Transverse colon (tissue), 4 donors: ENCODE measurements around the gene CHSY3. TPM values are rescaled to one million over a fixed set of nuclear protein-coding genes. Genes with fewer than 3 reads are reported as not detected.

Source experiments
- DNase-seq: peaks from one replicate; pipeline ENCODE4 v3.0.0-alpha.2; 2019
- H3K27ac ChIP-seq, 4 donors: fragments of 200-600 bp; sonication (generic); 2 replicates each; pipeline ENCODE4 v1.5.1; 2016 to 2018; ENCODE audit warnings: inconsistent platforms in 4 of 4
- H3K27me3 ChIP-seq: fragments of 200-600 bp; sonication (generic); 2 replicates; pipeline ENCODE4 v1.5.1; 2017; ENCODE audit warnings: inconsistent platforms
- H3K36me3 ChIP-seq, 4 donors: fragments of 200-600 bp; sonication (generic); 2 replicates each; pipeline ENCODE4 v1.5.1; 2017 to 2019; ENCODE audit warnings: inconsistent platforms in 4 of 4
- H3K4me1 ChIP-seq, 4 donors: fragments of 200-600 bp; sonication (generic); 2 replicates each; pipeline ENCODE4 v1.5.1; 2017 to 2020; ENCODE audit warnings: inconsistent platforms in 4 of 4
- H3K4me3 ChIP-seq, 4 donors: fragments of 200-600 bp; sonication (generic); 1 replicate in 1 of 4; 2 replicates in 3 of 4; pipeline versions ENCODE4 v1.5.1 to v1.6.1; 2017 to 2019; ENCODE audit warnings: inconsistent platforms in 4 of 4
- H3K9me3 ChIP-seq, 2 donors: fragments of 200-600 bp; sonication (generic); 2 replicates each; pipeline ENCODE4 v1.5.1; 2017 to 2019; ENCODE audit warnings: inconsistent platforms in 2 of 2
- EP300 ChIP-seq: sonication (generic); formaldehyde crosslinking; IDR thresholded peaks from one replicate; pipeline ENCODE4 v1.6.1; 2017; ENCODE audit warnings: antibody characterized with exemption, low read depth
- POLR2A ChIP-seq: fragments of 450-650 bp; IDR thresholded peaks from one replicate; pipeline ENCODE4 v1.6.1; 2016; ENCODE audit warnings: antibody characterized with exemption, mild to moderate bottlenecking, moderate library complexity
- POLR2AphosphoS5 ChIP-seq, 3 donors: sonication (generic); formaldehyde crosslinking; IDR thresholded peaks; one replicate each; pipeline ENCODE4 v1.6.1; 2016; ENCODE audit warnings: antibody characterized with exemption in 3 of 3
- WGBS, 2 donors: methylation state at CpG; one replicate each; pipeline ENCODE4 v1.1.5; 2018; ENCODE audit warnings: low coverage in 1 of 2; 5-methylcytosine and 5-hydroxymethylcytosine counted together
- in situ Hi-C, 4 donors: fragments of 200-750 bp; cut with MboI; loops; one replicate each; pipeline versions ENCODE4 v1.15.0 to v1.15.1; 2017; ENCODE audit warnings: low sequenced_read_pairs in 3 of 4, low pct_ligation_motif_present in 1 of 4, low pct_unique_long_range_greater_than_20kb in 1 of 4
- intact Hi-C: fragments of 100-400 bp; cut with DNase I; formaldehyde crosslinking; loops from one replicate; pipeline ENCODE4 v1.15.1; 2023; ENCODE audit warnings: low total_unique reads
- total RNA-seq, 4 donors: library from RNA; depleted of rRNA; stranded (reverse); fragments of >200 nt; gene quantifications; one replicate each; pipeline ENCODE4 v1.1.0, GENCODE V29; 2016
- TF ChIP-seq, protein P1 (sequence below), 5 experiments: fragments of 200-600 bp in 3 of 5; fragments of 450-650 bp in 2 of 5; sonication (generic) in 3 of 5; IDR thresholded peaks; 1 replicate in 2 of 5; 2 replicates in 3 of 5; pipeline ENCODE4 v1.5.1; 2016 to 2017; ENCODE audit warnings: antibody characterized with exemption in 5 of 5, inconsistent platforms in 3 of 5, mild to moderate bottlenecking in 2 of 5, moderate library complexity in 1 of 5

The CHSY3 gene
- total RNA-seq, 4 donors from 2014 or later = 0.27 to 0.79 (median 0.49) TPM

- in situ Hi-C loops = no loop called here
- WGBS, 2 donors = 94 to 100% methylated on average over 1 to 3 of the region's 4 CpGs
- no peaks in the 10 kb centered on the region for H3K27me3 ChIP-seq
- no peak for DNase-seq
- TF ChIP-seq, protein P1, sequence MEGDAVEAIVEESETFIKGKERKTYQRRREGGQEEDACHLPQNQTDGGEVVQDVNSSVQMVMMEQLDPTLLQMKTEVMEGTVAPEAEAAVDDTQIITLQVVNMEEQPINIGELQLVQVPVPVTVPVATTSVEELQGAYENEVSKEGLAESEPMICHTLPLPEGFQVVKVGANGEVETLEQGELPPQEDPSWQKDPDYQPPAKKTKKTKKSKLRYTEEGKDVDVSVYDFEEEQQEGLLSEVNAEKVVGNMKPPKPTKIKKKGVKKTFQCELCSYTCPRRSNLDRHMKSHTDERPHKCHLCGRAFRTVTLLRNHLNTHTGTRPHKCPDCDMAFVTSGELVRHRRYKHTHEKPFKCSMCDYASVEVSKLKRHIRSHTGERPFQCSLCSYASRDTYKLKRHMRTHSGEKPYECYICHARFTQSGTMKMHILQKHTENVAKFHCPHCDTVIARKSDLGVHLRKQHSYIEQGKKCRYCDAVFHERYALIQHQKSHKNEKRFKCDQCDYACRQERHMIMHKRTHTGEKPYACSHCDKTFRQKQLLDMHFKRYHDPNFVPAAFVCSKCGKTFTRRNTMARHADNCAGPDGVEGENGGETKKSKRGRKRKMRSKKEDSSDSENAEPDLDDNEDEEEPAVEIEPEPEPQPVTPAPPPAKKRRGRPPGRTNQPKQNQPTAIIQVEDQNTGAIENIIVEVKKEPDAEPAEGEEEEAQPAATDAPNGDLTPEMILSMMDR (IDR thresholded peaks at IDR 0.05) = no peak
- TF ChIP-seq POLR2AphosphoS5 (IDR thresholded peaks at IDR 0.05) (no peak), EP300 (no peak), POLR2A (no peak)
- H3K4me1 ChIP-seq = no peaks in the 10 kb centered on the region
- H3K36me3 ChIP-seq = no peaks in the 10 kb centered on the region
- no peak overlapping the region for H3K27ac ChIP-seq
- intact Hi-C loops = no loop called here
- no peak overlapping the region for H3K4me3 ChIP-seq
- no peaks in the 10 kb centered on the region for H3K9me3 ChIP-seq
These were observed 26.0 kb downstream of the CHSY3 start for GRCh38 chr5:129930221-129930620.

DNA sequence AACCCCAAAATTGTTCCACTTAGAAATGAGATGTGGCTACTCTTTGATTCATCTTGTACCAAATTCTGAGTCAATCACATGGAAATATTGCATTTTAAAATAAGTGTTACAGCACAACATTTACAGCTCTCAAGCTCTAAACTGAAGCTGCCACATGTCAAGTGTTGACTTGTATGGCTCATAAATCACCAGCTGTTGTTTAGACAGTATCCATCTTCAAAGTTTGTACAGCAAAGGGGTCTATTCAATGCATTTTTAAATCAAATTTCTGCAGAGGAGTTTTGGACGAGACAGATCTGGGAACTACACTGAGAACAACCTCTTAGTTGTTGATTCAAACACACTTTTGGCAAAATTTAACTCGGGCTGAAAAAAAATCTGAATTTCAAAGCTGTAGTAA, 31.4 kb downstream of the CHSY3 start:
- no peak for DNase-seq
- TF ChIP-seq POLR2A (no peak), POLR2AphosphoS5 (IDR thresholded peaks at IDR 0.05) (no peak), EP300 (no peak)
- TF ChIP-seq, protein P1 (IDR thresholded peaks at IDR 0.05) = no peak

DNA sequence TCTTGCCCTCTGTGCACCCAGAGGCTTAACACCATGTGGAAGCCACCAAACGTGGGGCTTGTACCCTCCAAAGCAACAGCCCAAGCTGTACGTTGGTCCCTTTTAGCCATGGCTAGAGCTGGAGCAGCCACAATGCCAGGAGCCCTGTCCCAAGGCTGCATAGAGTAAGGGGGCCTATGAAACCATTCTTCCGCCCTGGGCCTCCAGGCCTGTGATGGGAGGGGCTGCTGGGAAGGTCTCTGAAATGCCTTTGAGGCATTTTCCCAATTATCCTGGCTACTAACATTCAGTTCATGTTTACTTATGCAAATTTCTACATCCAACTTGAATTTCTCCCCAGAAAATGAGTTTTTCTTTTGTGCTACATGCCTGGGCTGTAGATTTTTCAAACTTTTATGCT, 33.8 kb downstream of the CHSY3 start:
- peaks cover 6 to 7% of the 10 kb centered on the region in 2 donors for H3K9me3 ChIP-seq
- intact Hi-C loops = no loop called here
- no peaks in the 10 kb centered on the region for H3K27me3 ChIP-seq
- H3K27ac ChIP-seq = no peak overlapping the region
- no peak for DNase-seq
- H3K4me3 ChIP-seq = no peak overlapping the region
- TF ChIP-seq, protein P1 (IDR thresholded peaks at IDR 0.05) = no peak
- TF ChIP-seq POLR2AphosphoS5 (IDR thresholded peaks at IDR 0.05) (no peak), EP300 (no peak), POLR2A (no peak)
- in situ Hi-C loops = no loop called here
- no peaks in the 10 kb centered on the region for H3K36me3 ChIP-seq
- no peaks in the 10 kb centered on the region for H3K4me1 ChIP-seq
- 85% methylated on average over 3 of the region's 3 CpGs; no CpG with 5 or more reads in 1 of the 2 donors for WGBS, 2 donors

More for the DNA sequence above, 31.4 kb downstream of the CHSY3 start:
- Histone ChIP-seq H3K27ac (no peak overlapping the region), H3K9me3 (peaks cover 6 to 7% of the 10 kb centered on the region in 2 donors), H3K27me3 (no peaks in the 10 kb centered on the region), H3K36me3 (no peaks in the 10 kb centered on the region), H3K4me1 (no peaks in the 10 kb centered on the region), H3K4me3 (no peak overlapping the region)
- intact Hi-C loops (no loop called here), in situ Hi-C loops (no loop called here)
- WGBS, 2 donors = 58 to 64% methylated on average over 2 of the region's 2 CpGs

DNA sequence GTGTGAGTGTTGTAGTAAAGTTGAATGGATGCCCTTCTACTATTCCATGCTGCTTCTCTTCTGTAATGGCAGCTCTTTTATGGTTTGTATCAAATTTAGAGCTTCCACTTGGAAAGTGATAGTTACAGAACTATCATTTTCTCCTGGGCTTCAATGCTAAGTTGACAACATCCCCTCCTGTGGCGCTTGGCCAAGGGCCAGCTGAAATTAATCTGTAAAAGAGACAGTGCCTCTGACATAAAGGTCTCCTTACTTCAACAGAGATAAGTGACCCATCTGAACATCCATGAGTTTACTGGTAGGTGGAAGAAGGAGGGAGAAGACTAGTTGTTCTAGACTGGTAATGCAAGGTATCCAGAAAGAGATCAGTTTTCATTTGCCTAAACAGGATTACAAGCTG, 39.7 kb downstream of the CHSY3 start:
- 29 to 96% methylated on average over 1 of the region's 1 CpG for WGBS, 2 donors
- no peak for DNase-seq
- in situ Hi-C loops = no loop called here

DNA sequence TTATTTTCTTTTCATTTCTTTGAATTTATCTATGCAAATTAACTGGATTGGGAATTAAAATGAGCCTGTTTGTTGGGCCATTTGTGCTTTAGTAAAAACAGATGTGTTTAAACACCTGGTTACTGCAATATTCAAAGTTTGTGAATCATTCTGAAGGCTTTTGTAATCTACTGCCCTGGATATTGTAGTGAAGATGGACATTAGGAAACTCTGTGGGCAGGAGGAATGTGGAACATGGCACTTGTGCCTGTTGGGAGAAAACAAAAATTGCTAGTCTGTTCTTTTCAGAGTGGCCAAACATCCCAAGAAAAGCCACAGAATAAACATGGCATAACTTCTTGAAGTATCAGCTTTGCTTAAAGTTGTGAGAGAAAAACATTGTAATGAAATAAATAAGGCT, 40.8 kb downstream of the CHSY3 start:
- H3K4me3 ChIP-seq = no peak overlapping the region
- intact Hi-C loops = no loop called here
- H3K4me1 ChIP-seq = no peaks in the 10 kb centered on the region
- in situ Hi-C loops = no loop called here
- no peak for DNase-seq
- no peak for TF ChIP-seq POLR2A
- TF ChIP-seq POLR2AphosphoS5 (IDR thresholded peaks at IDR 0.05) = no peak
- TF ChIP-seq EP300 = no peak
- TF ChIP-seq, protein P1 (IDR thresholded peaks at IDR 0.05) = no peak
- H3K36me3 ChIP-seq = no peaks in the 10 kb centered on the region
- no peak overlapping the region for H3K27ac ChIP-seq
- H3K27me3 ChIP-seq = no peaks in the 10 kb centered on the region
- H3K9me3 ChIP-seq = no peaks in the 10 kb centered on the region

More for the DNA sequence above, 39.7 kb downstream of the CHSY3 start:
- Histone ChIP-seq H3K27me3 (no peaks in the 10 kb centered on the region), H3K4me3 (no peak overlapping the region), H3K4me1 (no peaks in the 10 kb centered on the region), H3K27ac (no peak overlapping the region), H3K9me3 (no peaks in the 10 kb centered on the region), H3K36me3 (no peaks in the 10 kb centered on the region)
- no peak for TF ChIP-seq POLR2AphosphoS5 (IDR thresholded peaks at IDR 0.05)
- intact Hi-C loops = no loop called here
